Omental fat pad (tissue), 4 donors: ENCODE measurements around the gene LRRC18. TPM values are rescaled to one million over a fixed set of nuclear protein-coding genes. Genes with fewer than 3 reads are reported as not detected.

ENCODE experiments used
- ATAC-seq: fragments of 150-250 bp; one replicate; pipeline ENCODE4 v1.9.1; 2016; ENCODE audit warnings: mild to moderate bottlenecking, moderate library complexity; ENCODE audit not compliant: low FRiP score
- DNase-seq: peaks from one replicate; pipeline ENCODE4 v3.0.0-alpha.2; 2019; ENCODE audit warnings: low spot score
- CTCF ChIP-seq, 3 donors: fragments of 450-650 bp; IDR thresholded peaks; one replicate each; pipeline ENCODE4 v1.5.1; 2016 to 2017; ENCODE audit warnings: antibody characterized with exemption in 3 of 3, mild to moderate bottlenecking in 3 of 3, moderate library complexity in 2 of 3
- total RNA-seq, 4 donors: library from RNA; depleted of rRNA; stranded (reverse); fragments of >200 nt; gene quantifications; one replicate each; pipeline ENCODE4 v1.1.0, GENCODE V29; 2016

Gene LRRC18
- total RNA-seq, 4 donors from 2014 or later: not detected

GRCh38 chr10:48904861-48905260 is 34.8 kb downstream of the LRRC18 start:
- DNase-seq: no peak
- no peak for TF ChIP-seq CTCF (IDR thresholded peaks at IDR 0.05)

GRCh38 chr10:48903151-48903550 is 36.5 kb downstream of the LRRC18 start:
- no peak for ATAC-seq
- TF ChIP-seq CTCF (IDR thresholded peaks at IDR 0.05): no peak

More at GRCh38 chr10:48904861-48905260, 34.8 kb downstream of the LRRC18 start:
- no peak for ATAC-seq

GRCh38 chr10:48902096-48902495 is 37.5 kb downstream of the LRRC18 start:
- ATAC-seq (no peak), DNase-seq (no peak)
- no peak for TF ChIP-seq CTCF (IDR thresholded peaks at IDR 0.05)

More at GRCh38 chr10:48903151-48903550, 36.5 kb downstream of the LRRC18 start:
- no peak for DNase-seq

GRCh38 chr10:48901319-48901718 is 38.3 kb downstream of the LRRC18 start:
- DNase-seq: no peak
- no peak for TF ChIP-seq CTCF (IDR thresholded peaks at IDR 0.05)
- ATAC-seq: no peak

GRCh38 chr10:48900371-48900801 is 39.3 kb downstream of the LRRC18 start:
- ATAC-seq (no peak), DNase-seq (no peak)
- no peak for TF ChIP-seq CTCF (IDR thresholded peaks at IDR 0.05)

- DNase-seq (no peak), ATAC-seq (no peak)
- TF ChIP-seq CTCF (IDR thresholded peaks at IDR 0.05): no peak
Measured at GRCh38 chr10:48899781-48900180, 39.9 kb downstream of the LRRC18 start.

- no peak for DNase-seq
- TF ChIP-seq CTCF (IDR thresholded peaks at IDR 0.05): no peak
- no peak for ATAC-seq
Measured at GRCh38 chr10:48898426-48898825, 41.2 kb downstream of the LRRC18 start.
